HepG2 (cell line): ENCODE data around the gene ARHGDIA. TPM values are rescaled to one million over a fixed set of nuclear protein-coding genes. Genes with fewer than 3 reads are reported as not detected.

Experiments
- ADNP ChIP-seq: sonication (generic); formaldehyde crosslinking; IDR thresholded peaks from 2 replicates; pipeline ENCODE4 v1.4.0; 2020; ENCODE audit warnings: missing genetic modification reagents
- AGO1 ChIP-seq: fragments of 200-400 bp; formaldehyde crosslinking; IDR thresholded peaks from 2 replicates; pipeline ENCODE4 v1.6.1; 2017; ENCODE audit warnings: mild to moderate bottlenecking, low read depth, low read length, moderate library complexity; ENCODE audit not compliant: poor library complexity, severe bottlenecking
- DR1 ChIP-seq: sonication (generic); formaldehyde crosslinking; IDR thresholded peaks from 2 replicates; pipeline ENCODE4 v1.8.0; 2021; ENCODE audit warnings: mild to moderate bottlenecking, missing genetic modification reagents, inconsistent platforms
- HNRNPH1 ChIP-seq: fragments of 200-400 bp; formaldehyde crosslinking; optimal IDR thresholded peaks from 2 replicates; pipeline ENCODE3; 2017; ENCODE audit warnings: mild to moderate bottlenecking, low read depth, low read length
- LCORL ChIP-seq, 2 experiments: fragments of 450-650 bp in 1 of 2; sonication (generic) in 1 of 2; formaldehyde crosslinking in 1 of 2; IDR thresholded peaks; 2 replicates each; pipeline versions ENCODE4 v1.5.0 to v1.6.1; 2017 to 2020; ENCODE audit warnings: antibody characterized with exemption in 1 of 2, missing genetic modification reagents in 1 of 2
- PLRG1 ChIP-seq: fragments of 450-650 bp; conservative IDR thresholded peaks from 2 replicates; pipeline ENCODE4 v1.6.1; 2016
- POLR2AphosphoS5 ChIP-seq: IDR thresholded peaks from 2 replicates; pipeline ENCODE4 v1.6.1; 2012; ENCODE audit warnings: low read depth, low read length
- RAD21 ChIP-seq: fragments of 450-650 bp; formaldehyde crosslinking; IDR thresholded peaks from 2 replicates; pipeline ENCODE4 v1.5.0; 2020; ENCODE audit warnings: mild to moderate bottlenecking
- ZNF121 ChIP-seq: sonication (generic); formaldehyde crosslinking; IDR thresholded peaks from 2 replicates; pipeline ENCODE4 v1.5.0; 2020; ENCODE audit warnings: mild to moderate bottlenecking, missing genetic modification reagents
- ZNF205 ChIP-seq: IDR thresholded peaks from 2 replicates; pipeline ENCODE4 v1.6.1; 2018; ENCODE audit warnings: missing biosample characterization, missing genetic modification reagents
- ZNF251 ChIP-seq: sonication (generic); formaldehyde crosslinking; IDR thresholded peaks from 2 replicates; pipeline ENCODE4 v1.9.0; 2021; ENCODE audit warnings: mild to moderate bottlenecking, missing genetic modification reagents
- ZNF282 ChIP-seq: fragments of 450-650 bp; IDR thresholded peaks from 2 replicates; pipeline ENCODE4 v1.6.1; 2018; ENCODE audit not compliant: partially characterized antibody
- ZNF460 ChIP-seq: sonication (generic); formaldehyde crosslinking; IDR thresholded peaks from 2 replicates; pipeline ENCODE4 v1.5.1; 2020; ENCODE audit warnings: missing genetic modification reagents, mild to moderate bottlenecking, borderline replicate concordance
- ZSCAN31 ChIP-seq: sonication (generic); formaldehyde crosslinking; IDR thresholded peaks from 2 replicates; pipeline ENCODE4 v1.5.0; 2020; ENCODE audit warnings: low read depth, mild to moderate bottlenecking, missing genetic modification reagents
- polyA plus RNA-seq, 8 experiments: library from polyadenylated mRNA; depleted of rRNA in 3 of 8; stranded (reverse) in 7 of 8; unstranded in 1 of 8; fragments of >200 nt; fragmentation: Illumina TruSeq in 4 of 8; extraction: Trizol in 4 of 8; gene quantifications; 2 replicates each; pipeline versions ENCODE4 v1.2.1 to v1.2.3, GENCODE V29; 2011 to 2016; ENCODE audit warnings: low read depth in 4 of 8, missing spikeins in 1 of 8, mixed read lengths in 1 of 8; ENCODE audit not compliant: insufficient read depth in 1 of 8
- total RNA-seq, 5 experiments: library from RNA; depleted of rRNA; stranded (reverse); fragments of >200 nt; fragmentation: Illumina TruSeq; extraction: Trizol; gene quantifications; 2 replicates each; pipeline ENCODE4 v1.2.3, GENCODE V29; 2016; ENCODE audit warnings: low read depth in 1 of 5
- TF ChIP-seq, protein P1 (sequence below): sonication (generic); formaldehyde crosslinking; IDR thresholded peaks from 2 replicates; pipeline ENCODE4 v1.5.0; 2020; ENCODE audit warnings: mild to moderate bottlenecking, missing genetic modification reagents
- TF ChIP-seq, protein P2 (sequence below): sonication (generic); formaldehyde crosslinking; IDR thresholded peaks from 2 replicates; pipeline ENCODE4 v1.4.0; 2020; ENCODE audit warnings: missing genetic modification reagents, borderline replicate concordance
- TF ChIP-seq, protein P3 (sequence below): IDR thresholded peaks from 2 replicates; pipeline ENCODE4 v1.6.1; 2016
- TF ChIP-seq, protein P4 (sequence below): IDR thresholded peaks from 2 replicates; pipeline ENCODE4 v1.6.1; 2012; ENCODE audit warnings: inconsistent platforms

The ARHGDIA gene
- total and polyA plus RNA-seq, 2 of the 13 experiments (the other 11 are each of a cell fraction or from before 2014, with no cell fraction given), result 40.0 to 64.0 TPM

DNA sequence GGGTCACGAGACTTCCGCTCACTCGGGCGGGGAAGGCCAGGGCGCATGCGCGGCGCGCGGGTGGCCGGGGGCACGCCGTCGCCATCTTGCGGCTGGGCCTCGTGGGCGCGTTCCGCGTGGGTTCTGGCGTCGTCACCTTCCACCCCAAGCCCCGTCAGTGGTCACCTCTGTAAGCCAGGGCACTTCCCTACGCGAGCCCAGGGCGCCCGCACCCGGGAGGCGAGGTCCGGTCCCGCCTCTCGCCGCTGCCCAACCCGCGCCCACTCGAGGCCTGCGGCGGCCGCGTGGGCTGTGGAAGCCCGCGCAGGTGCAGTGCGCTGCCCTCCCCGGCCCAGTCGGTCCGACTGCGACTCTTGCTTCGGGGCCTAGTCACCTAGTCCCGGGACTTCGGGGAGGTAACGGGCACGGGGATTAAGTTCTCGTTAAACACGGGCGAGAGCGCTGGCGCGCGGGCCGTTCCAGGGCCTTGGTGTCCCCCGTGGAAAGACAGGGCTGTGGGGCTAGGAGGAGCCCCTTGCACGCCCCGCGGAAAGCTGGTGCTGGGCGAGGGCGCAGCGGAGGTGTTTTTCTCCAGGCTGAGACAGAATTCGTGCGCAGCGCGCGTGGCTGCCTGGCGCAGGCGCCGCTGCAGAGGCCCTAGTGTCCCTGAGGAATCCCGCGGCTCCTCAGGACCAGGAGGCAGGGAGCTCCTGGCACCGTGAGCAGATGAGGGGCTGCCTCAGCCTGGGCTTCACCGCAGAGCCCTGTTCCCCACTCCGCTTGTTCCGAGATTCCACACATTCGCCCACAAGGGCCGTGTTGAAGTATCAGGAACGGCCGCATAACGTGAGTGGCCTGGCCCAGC, 472 bp upstream of the ARHGDIA start (continued):
- TF ChIP-seq, protein P1, sequence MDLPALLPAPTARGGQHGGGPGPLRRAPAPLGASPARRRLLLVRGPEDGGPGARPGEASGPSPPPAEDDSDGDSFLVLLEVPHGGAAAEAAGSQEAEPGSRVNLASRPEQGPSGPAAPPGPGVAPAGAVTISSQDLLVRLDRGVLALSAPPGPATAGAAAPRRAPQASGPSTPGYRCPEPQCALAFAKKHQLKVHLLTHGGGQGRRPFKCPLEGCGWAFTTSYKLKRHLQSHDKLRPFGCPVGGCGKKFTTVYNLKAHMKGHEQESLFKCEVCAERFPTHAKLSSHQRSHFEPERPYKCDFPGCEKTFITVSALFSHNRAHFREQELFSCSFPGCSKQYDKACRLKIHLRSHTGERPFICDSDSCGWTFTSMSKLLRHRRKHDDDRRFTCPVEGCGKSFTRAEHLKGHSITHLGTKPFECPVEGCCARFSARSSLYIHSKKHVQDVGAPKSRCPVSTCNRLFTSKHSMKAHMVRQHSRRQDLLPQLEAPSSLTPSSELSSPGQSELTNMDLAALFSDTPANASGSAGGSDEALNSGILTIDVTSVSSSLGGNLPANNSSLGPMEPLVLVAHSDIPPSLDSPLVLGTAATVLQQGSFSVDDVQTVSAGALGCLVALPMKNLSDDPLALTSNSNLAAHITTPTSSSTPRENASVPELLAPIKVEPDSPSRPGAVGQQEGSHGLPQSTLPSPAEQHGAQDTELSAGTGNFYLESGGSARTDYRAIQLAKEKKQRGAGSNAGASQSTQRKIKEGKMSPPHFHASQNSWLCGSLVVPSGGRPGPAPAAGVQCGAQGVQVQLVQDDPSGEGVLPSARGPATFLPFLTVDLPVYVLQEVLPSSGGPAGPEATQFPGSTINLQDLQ (CRISPR knock-in tag), result peak; percentile 98
- TF ChIP-seq PLRG1 (no peak), ZNF460 (CRISPR knock-in tag) (no peak), ZNF282 (no peak), ZNF251 (peak; percentile 88; the same call in 1 of the 2 replicates), RAD21 (CRISPR knock-in tag) (peak; percentile 81), ZNF205 (peak; percentile 74; the same call in 1 of the 2 replicates), LCORL (IDR thresholded peaks at IDR 0.05) (no peak), LCORL (CRISPR knock-in tag; IDR thresholded peaks at IDR 0.05) (peak; percentile 75), POLR2AphosphoS5 (peak; percentile 67), AGO1 (peak; percentile 93), ADNP (no peak), DR1 (CRISPR knock-in tag) (0 out of 2 replicates have a peak, but pooled peaks have one; percentile 66), HNRNPH1 (no peak), ZSCAN31 (CRISPR knock-in tag) (peak; percentile 82), ZNF121 (peak; percentile 37; the same call in 1 of the 2 replicates)
- TF ChIP-seq, protein P2, sequence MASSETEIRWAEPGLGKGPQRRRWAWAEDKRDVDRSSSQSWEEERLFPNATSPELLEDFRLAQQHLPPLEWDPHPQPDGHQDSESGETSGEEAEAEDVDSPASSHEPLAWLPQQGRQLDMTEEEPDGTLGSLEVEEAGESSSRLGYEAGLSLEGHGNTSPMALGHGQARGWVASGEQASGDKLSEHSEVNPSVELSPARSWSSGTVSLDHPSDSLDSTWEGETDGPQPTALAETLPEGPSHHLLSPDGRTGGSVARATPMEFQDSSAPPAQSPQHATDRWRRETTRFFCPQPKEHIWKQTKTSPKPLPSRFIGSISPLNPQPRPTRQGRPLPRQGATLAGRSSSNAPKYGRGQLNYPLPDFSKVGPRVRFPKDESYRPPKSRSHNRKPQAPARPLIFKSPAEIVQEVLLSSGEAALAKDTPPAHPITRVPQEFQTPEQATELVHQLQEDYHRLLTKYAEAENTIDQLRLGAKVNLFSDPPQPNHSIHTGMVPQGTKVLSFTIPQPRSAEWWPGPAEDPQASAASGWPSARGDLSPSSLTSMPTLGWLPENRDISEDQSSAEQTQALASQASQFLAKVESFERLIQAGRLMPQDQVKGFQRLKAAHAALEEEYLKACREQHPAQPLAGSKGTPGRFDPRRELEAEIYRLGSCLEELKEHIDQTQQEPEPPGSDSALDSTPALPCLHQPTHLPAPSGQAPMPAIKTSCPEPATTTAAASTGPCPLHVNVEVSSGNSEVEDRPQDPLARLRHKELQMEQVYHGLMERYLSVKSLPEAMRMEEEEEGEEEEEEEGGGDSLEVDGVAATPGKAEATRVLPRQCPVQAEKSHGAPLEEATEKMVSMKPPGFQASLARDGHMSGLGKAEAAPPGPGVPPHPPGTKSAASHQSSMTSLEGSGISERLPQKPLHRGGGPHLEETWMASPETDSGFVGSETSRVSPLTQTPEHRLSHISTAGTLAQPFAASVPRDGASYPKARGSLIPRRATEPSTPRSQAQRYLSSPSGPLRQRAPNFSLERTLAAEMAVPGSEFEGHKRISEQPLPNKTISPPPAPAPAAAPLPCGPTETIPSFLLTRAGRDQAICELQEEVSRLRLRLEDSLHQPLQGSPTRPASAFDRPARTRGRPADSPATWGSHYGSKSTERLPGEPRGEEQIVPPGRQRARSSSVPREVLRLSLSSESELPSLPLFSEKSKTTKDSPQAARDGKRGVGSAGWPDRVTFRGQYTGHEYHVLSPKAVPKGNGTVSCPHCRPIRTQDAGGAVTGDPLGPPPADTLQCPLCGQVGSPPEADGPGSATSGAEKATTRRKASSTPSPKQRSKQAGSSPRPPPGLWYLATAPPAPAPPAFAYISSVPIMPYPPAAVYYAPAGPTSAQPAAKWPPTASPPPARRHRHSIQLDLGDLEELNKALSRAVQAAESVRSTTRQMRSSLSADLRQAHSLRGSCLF, result no peak
- TF ChIP-seq, protein P3, sequence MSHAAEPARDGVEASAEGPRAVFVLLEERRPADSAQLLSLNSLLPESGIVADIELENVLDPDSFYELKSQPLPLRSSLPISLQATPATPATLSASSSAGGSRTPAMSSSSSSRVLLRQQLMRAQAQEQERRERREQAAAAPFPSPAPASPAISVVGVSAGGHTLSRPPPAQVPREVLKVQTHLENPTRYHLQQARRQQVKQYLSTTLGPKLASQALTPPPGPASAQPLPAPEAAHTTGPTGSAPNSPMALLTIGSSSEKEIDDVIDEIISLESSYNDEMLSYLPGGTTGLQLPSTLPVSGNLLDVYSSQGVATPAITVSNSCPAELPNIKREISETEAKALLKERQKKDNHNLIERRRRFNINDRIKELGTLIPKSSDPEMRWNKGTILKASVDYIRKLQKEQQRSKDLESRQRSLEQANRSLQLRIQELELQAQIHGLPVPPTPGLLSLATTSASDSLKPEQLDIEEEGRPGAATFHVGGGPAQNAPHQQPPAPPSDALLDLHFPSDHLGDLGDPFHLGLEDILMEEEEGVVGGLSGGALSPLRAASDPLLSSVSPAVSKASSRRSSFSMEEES (CRISPR knock-in tag), result peak; percentile 97
- TF ChIP-seq, protein P4, sequence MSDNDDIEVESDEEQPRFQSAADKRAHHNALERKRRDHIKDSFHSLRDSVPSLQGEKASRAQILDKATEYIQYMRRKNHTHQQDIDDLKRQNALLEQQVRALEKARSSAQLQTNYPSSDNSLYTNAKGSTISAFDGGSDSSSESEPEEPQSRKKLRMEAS, result peak; percentile 100
